NCI-H146 (cell line): ENCODE measurements around the gene ARMC2.
"Not testable (repeated sequence)": the region's sequence is repeated elsewhere in the genome, so short reads cannot be mapped to it uniquely, and the experiment has no call there.

Experiments
- DNase-seq: peaks from one replicate; lab custom pipeline; 2025; lab: John Stamatoyannopoulos, UW

The ARMC2 gene

GRCh38 chr6:108870357-108870756, 22.1 kb downstream of the ARMC2 start:
- DNase-seq, result no peak

- no peak for DNase-seq
Observed at GRCh38 chr6:108872141-108872557, 23.9 kb downstream of the ARMC2 start.

GRCh38 chr6:108872575-108872974, 24.4 kb downstream of the ARMC2 start:
- DNase-seq, result no peak

GRCh38 chr6:108873251-108873650, 25.0 kb downstream of the ARMC2 start:
- DNase-seq, result no peak

- no peak for DNase-seq
Observed at GRCh38 chr6:108873971-108874370, 25.7 kb downstream of the ARMC2 start.

GRCh38 chr6:108874470-108875160, 26.4 kb downstream of the ARMC2 start:
- DNase-seq, result no peak

GRCh38 chr6:108875161-108875555, 26.9 kb downstream of the ARMC2 start:
- DNase-seq, result no peak

- no peak for DNase-seq
Observed at GRCh38 chr6:108877046-108877751, 29.0 kb downstream of the ARMC2 start.

- no peak for DNase-seq
Observed at GRCh38 chr6:108878942-108879341, 30.7 kb downstream of the ARMC2 start.

- DNase-seq, result no peak
Observed at GRCh38 chr6:108883172-108883571, 35.0 kb downstream of the ARMC2 start.

GRCh38 chr6:108884211-108885059, 36.2 kb downstream of the ARMC2 start:
- DNase-seq, result no peak

- DNase-seq, result no peak
Observed at GRCh38 chr6:108888052-108888451, 39.8 kb downstream of the ARMC2 start.

- DNase-seq, result no peak
Observed at GRCh38 chr6:108888745-108889144, 40.5 kb downstream of the ARMC2 start.

GRCh38 chr6:108890898-108891297, 42.7 kb downstream of the ARMC2 start:
- not testable (repeated sequence) for DNase-seq

- no peak for DNase-seq
Observed at GRCh38 chr6:108895571-108895970, 47.3 kb downstream of the ARMC2 start.

- no peak for DNase-seq
Observed at GRCh38 chr6:108896111-108896661, 48.0 kb downstream of the ARMC2 start.

GRCh38 chr6:108897371-108897770, 49.1 kb downstream of the ARMC2 start:
- DNase-seq, result peak; percentile 94

GRCh38 chr6:108902382-108902792, 54.2 kb downstream of the ARMC2 start:
- no peak for DNase-seq

GRCh38 chr6:108903796-108904195, 55.6 kb downstream of the ARMC2 start:
- peak; percentile 83 for DNase-seq

- DNase-seq, result no peak
Observed at GRCh38 chr6:108904741-108905140, 56.5 kb downstream of the ARMC2 start.

- DNase-seq, result peak; percentile 35
Observed at GRCh38 chr6:108914235-108915022, 66.2 kb downstream of the ARMC2 start.

- DNase-seq, result no peak
Observed at GRCh38 chr6:108915258-108915657, 67.0 kb downstream of the ARMC2 start.
